ENCODE measurements around the gene ANKLE1.

Gene ANKLE1

GRCh38 chr19:17281391-17282304 lies at the start of gene ANKLE1:
Gene ANKLE1 (plus strand): TSS chr19:17281901. CDS start chr19:17281921, 20 bp downstream.
- DNase-seq, result no peak

- no peak for DNase-seq
Observed at GRCh38 chr19:17232258-17232657, 49.4 kb upstream of the ANKLE1 start.

- DNase-seq, result no peak
Observed at GRCh38 chr19:17234911-17235299, 46.8 kb upstream of the ANKLE1 start.

GRCh38 chr19:17235300-17235970 lies 46.3 kb upstream of the ANKLE1 start:
- DNase-seq, result no peak

- DNase-seq, result no peak
Observed at GRCh38 chr19:17235971-17236777, 45.5 kb upstream of the ANKLE1 start.

GRCh38 chr19:17236811-17237543 lies 44.7 kb upstream of the ANKLE1 start:
- DNase-seq, result no peak

- no peak for DNase-seq
Observed at GRCh38 chr19:17237747-17238706, 43.7 kb upstream of the ANKLE1 start.

GRCh38 chr19:17240062-17240752 lies 41.5 kb upstream of the ANKLE1 start:
- no peak for DNase-seq

GRCh38 chr19:17240826-17241399 lies 40.8 kb upstream of the ANKLE1 start:
- no peak for DNase-seq

GRCh38 chr19:17242431-17243208 lies 39.1 kb upstream of the ANKLE1 start:
- DNase-seq, result no peak

- DNase-seq, result no peak
Observed at GRCh38 chr19:17243211-17243829, 38.4 kb upstream of the ANKLE1 start.

- DNase-seq, result no peak
Observed at GRCh38 chr19:17243830-17244617, 37.7 kb upstream of the ANKLE1 start.

GRCh38 chr19:17244618-17245534 lies 36.8 kb upstream of the ANKLE1 start:
- DNase-seq, result no peak

GRCh38 chr19:17245535-17245984 lies 36.1 kb upstream of the ANKLE1 start, which contains the start of gene NR2F6:
Gene NR2F6 (minus strand): TSS chr19:17245919. CDS start chr19:17245220, 699 bp downstream.
- DNase-seq, result no peak

- DNase-seq, result no peak
Observed at GRCh38 chr19:17246681-17247425, 34.8 kb upstream of the ANKLE1 start.

Data from NCI-H1417 treated with DMSO at 0.1 percent for 48 hours (cell line).